OCI-LY7 (cell line): ENCODE data around the gene CNOT9. TPM values are rescaled to one million over a fixed set of nuclear protein-coding genes. Genes with fewer than 3 reads are reported as not detected.
"Not testable (repeated sequence)": the region's sequence is repeated elsewhere in the genome, so short reads cannot be mapped to it uniquely, and the experiment has no call there.

Experiments
- BruUV-seq: library from RNA; stranded (reverse); fragments of 400-500 nt; replicated peaks from 2 replicates; lab custom pipeline; 2021; lab: Mats Ljungman, UMichigan
- CTCF ChIA-PET: fragments of 300-600 bp; sonication (Branson Sonifier 250); formaldehyde crosslinking; loops from one replicate; lab custom pipeline; 2022; ENCODE audit warnings: antibody characterized with exemption; ENCODE audit not compliant: unreplicated experiment; lab: Charles Lee
- POLR2A ChIA-PET: fragments of 300-600 bp; sonication (Branson Sonifier 250); formaldehyde crosslinking; loops from one replicate; lab custom pipeline; 2022; ENCODE audit warnings: antibody characterized with exemption; lab: Charles Lee
- DNase-seq: peaks from one replicate; pipeline ENCODE4 v3.0.0-alpha.2; 2015; ENCODE audit warnings: low spot score
- H2AFZ ChIP-seq: fragments of 200-600 bp; sonication (generic), shearing (Covaris generic); 2 replicates; pipeline ENCODE4 v1.6.1; 2014; ENCODE audit warnings: mild to moderate bottlenecking, antibody characterized with exemption, low read length, moderate library complexity
- H3K27ac ChIP-seq: fragments of 200-600 bp; sonication (generic); 2 replicates; pipeline ENCODE4 v1.5.1; 2014; ENCODE audit warnings: mixed run types, low read depth, mild to moderate bottlenecking, moderate library complexity, low read length, inconsistent platforms; ENCODE audit not compliant: poor library complexity, severe bottlenecking
- H3K36me3 ChIP-seq: fragments of 200-600 bp; sonication (generic); 2 replicates; pipeline ENCODE4 v1.6.1; 2014; ENCODE audit warnings: mild to moderate bottlenecking, antibody characterized with exemption, low read length, moderate library complexity, mixed read lengths; ENCODE audit not compliant: insufficient read depth
- H3K4me1 ChIP-seq: fragments of 200-600 bp; sonication (generic); 2 replicates; pipeline ENCODE4 v1.5.1; 2014; ENCODE audit warnings: mild to moderate bottlenecking, low read length; ENCODE audit not compliant: insufficient read depth, poor library complexity, severe bottlenecking
- H3K4me2 ChIP-seq: fragments of 200-600 bp; sonication (generic); 2 replicates; pipeline ENCODE4 v1.6.1; 2014; ENCODE audit warnings: mild to moderate bottlenecking, low read length
- H3K4me3 ChIP-seq: fragments of 200-600 bp; sonication (generic); 2 replicates; pipeline ENCODE4 v1.5.1; 2014; ENCODE audit warnings: mild to moderate bottlenecking, low read depth, low read length; ENCODE audit not compliant: poor library complexity, severe bottlenecking
- H3K79me2 ChIP-seq: fragments of 200-600 bp; sonication (generic); 2 replicates; pipeline ENCODE4 v1.6.1; 2016; ENCODE audit warnings: low read depth, mild to moderate bottlenecking, low read length, moderate library complexity, mixed read lengths; ENCODE audit not compliant: insufficient read depth
- H3K9me2 ChIP-seq: fragments of 200-600 bp; sonication (generic); 2 replicates; pipeline ENCODE4 v1.6.1; 2016; ENCODE audit warnings: mild to moderate bottlenecking, low read length, mixed read lengths; ENCODE audit not compliant: insufficient read depth
- H3K9me3 ChIP-seq: fragments of 200-600 bp; sonication (generic); 2 replicates; pipeline ENCODE4 v1.6.1; 2014; ENCODE audit warnings: mild to moderate bottlenecking, mixed run types, low read length, mixed read lengths
- H4K20me1 ChIP-seq: fragments of 200-600 bp; sonication (generic); 2 replicates; pipeline ENCODE4 v1.6.1; 2014; ENCODE audit warnings: mild to moderate bottlenecking, antibody characterized with exemption, low read length, moderate library complexity, mixed read lengths; ENCODE audit not compliant: insufficient read depth
- CTCF ChIP-seq: fragments of 200-600 bp; sonication (generic); conservative IDR thresholded peaks from 2 replicates; pipeline ENCODE4 v1.5.1; 2014; ENCODE audit warnings: mild to moderate bottlenecking, antibody characterized with exemption, low read length, moderate library complexity, mixed read lengths
- EZH2phosphoT487 ChIP-seq: fragments of 200-600 bp; sonication (generic); IDR thresholded peaks from 2 replicates; pipeline ENCODE4 v1.6.1; 2018; ENCODE audit warnings: low read depth, borderline replicate concordance, mild to moderate bottlenecking, mixed run types, antibody characterized with exemption, low read length, moderate library complexity, mixed read lengths
- intact Hi-C: fragments of 100-400 bp; cut with micrococcal nuclease; formaldehyde crosslinking; loops from one replicate; pipeline ENCODE4 v1.10.0; 2022; ENCODE audit not compliant: unreplicated experiment
- total RNA-seq, 2 experiments: library from RNA; depleted of rRNA in 1 of 2; stranded (reverse); fragments of >200 nt in 1 of 2; shearing (Covaris generic) in 1 of 2; gene quantifications; 2 replicates each; pipeline ENCODE4 v1.2.3, GENCODE V29; 2014 to 2022

The CNOT9 gene
- total RNA-seq, 2 experiments from 2014 or later = 71.6 to 94.2 TPM

GRCh38 chr2:218523651-218524050 is 45.0 kb upstream of the CNOT9 start:
- Histone ChIP-seq H3K9me3 (no peaks in the 10 kb centered on the region), H3K4me3 (no peak overlapping the region), H3K36me3 (peaks cover 94% of the 10 kb centered on the region), H3K79me2 (no peaks in the 10 kb centered on the region), H2AFZ (no peak overlapping the region), H3K4me2 (no peak overlapping the region), H3K9me2 (no peaks in the 10 kb centered on the region), H4K20me1 (no peaks in the 10 kb centered on the region), H3K27ac (no peak overlapping the region), H3K4me1 (no peaks in the 10 kb centered on the region)
- DNase-seq = no peak
- POLR2A ChIA-PET = no interaction called here
- BruUV-seq = TSS peak; percentile 11
- CTCF ChIA-PET = no interaction called here
- TF ChIP-seq EZH2phosphoT487 (no peak), CTCF (no peak)
- intact Hi-C loops = no loop called here

- DNase-seq, H4K20me1 ChIP-seq, H2AFZ ChIP-seq, H3K27ac ChIP-seq, H3K9me2 ChIP-seq, H3K4me2 ChIP-seq, H3K4me1 ChIP-seq, BruUV-seq, H3K9me3 ChIP-seq, H3K4me3 ChIP-seq, H3K79me2 ChIP-seq, intact Hi-C loops: not testable (repeated sequence)
- H3K36me3 ChIP-seq = peaks cover 99% of the 10 kb centered on the region
- CTCF ChIA-PET = interaction anchor here (0.5 kb wide), 1 partner anchor 141 kb away, joined by 3 read pairs; no protein-coding TSS in a partner anchor
- POLR2A ChIA-PET = interaction anchor here (0.6 to 1.0 kb wide), 6 partner anchors 10 to 180 kb away, joined by 3 to 4 read pairs (median 3); no protein-coding TSS in a partner anchor
Observed at GRCh38 chr2:218528409-218528808, 40.2 kb upstream of the CNOT9 start.

GRCh38 chr2:218529990-218530389 is 38.6 kb upstream of the CNOT9 start:
- no peaks in the 10 kb centered on the region for H3K9me2 ChIP-seq

More at GRCh38 chr2:218529990-218530389, 38.6 kb upstream of the CNOT9 start:
- ChIA-PET CTCF (no interaction called here), POLR2A (interaction anchor here (0.9 kb wide), 1 partner anchor 15 kb away, joined by 3 read pairs; no protein-coding TSS in a partner anchor)
- H2AFZ ChIP-seq = no peak overlapping the region
- H3K4me1 ChIP-seq = no peaks in the 10 kb centered on the region
- no peaks in the 10 kb centered on the region for H3K9me3 ChIP-seq
- intact Hi-C loops = no loop called here
- BruUV-seq = no TSS peak
- peaks cover 98% of the 10 kb centered on the region for H3K36me3 ChIP-seq
- no peak overlapping the region for H3K4me2 ChIP-seq
- H4K20me1 ChIP-seq = no peaks in the 10 kb centered on the region
- no peaks in the 10 kb centered on the region for H3K79me2 ChIP-seq
- no peak overlapping the region for H3K27ac ChIP-seq
- TF ChIP-seq CTCF (no peak), EZH2phosphoT487 (no peak)
- H3K4me3 ChIP-seq = no peak overlapping the region
- DNase-seq = no peak
